ENCODE measurements around the gene NRTN.
"Not testable (repeated sequence)": the region's sequence is repeated elsewhere in the genome, so short reads cannot be mapped to it uniquely, and the experiment has no call there.

The NRTN gene

DNA sequence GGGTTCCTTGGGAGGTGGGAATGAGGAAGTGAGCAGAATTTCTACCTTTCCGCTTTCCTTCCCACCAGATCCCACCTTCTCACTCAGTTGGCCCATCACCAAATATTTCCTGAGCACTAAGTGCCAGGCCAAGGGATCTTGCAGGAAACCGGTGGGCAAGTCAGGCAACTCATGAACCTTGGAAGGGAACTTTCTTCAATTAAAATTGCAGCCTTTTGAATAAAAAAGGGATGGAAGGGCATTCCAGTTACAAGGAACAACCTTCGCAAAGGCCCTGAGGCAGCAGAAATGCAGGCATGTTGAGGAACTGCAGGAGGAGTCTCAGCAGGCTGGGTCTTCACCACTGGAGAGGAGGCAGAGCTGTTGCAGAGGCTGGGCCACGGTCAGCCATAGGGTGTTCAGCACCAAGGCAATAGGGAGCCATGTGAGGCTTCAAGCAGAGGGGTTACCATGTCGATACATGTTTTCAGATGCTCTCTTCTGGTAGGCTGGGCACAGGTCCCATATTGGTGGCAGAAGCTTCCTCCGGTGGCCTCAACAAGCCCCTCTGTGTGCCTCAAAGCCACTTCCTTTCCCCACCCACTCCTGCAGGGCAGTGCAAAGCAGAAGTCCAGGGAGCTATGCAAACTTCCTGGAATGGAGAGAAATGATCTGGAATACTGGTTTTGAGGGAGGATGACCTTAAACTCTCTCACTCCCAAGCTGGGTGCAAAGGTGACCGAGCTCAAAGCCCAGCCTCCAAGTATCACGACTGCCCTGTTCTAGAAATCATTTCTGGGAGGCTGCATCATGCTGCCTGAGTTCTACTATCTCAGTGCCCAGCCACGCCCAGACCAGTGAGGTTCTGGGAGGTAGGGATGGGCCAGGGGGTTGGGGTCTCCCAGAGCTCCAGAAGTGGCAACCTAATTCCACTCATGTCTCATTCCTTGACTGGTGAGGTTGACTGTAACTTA lies 34.5 kb downstream of the NRTN start, which contains the start of gene FUT6:
Gene FUT6 (minus strand): TSS at position 638 of the 953 bp plus-strand sequence. CDS start 7,135 bp downstream, outside the sequence.
- DNase-seq, result no peak

DNA sequence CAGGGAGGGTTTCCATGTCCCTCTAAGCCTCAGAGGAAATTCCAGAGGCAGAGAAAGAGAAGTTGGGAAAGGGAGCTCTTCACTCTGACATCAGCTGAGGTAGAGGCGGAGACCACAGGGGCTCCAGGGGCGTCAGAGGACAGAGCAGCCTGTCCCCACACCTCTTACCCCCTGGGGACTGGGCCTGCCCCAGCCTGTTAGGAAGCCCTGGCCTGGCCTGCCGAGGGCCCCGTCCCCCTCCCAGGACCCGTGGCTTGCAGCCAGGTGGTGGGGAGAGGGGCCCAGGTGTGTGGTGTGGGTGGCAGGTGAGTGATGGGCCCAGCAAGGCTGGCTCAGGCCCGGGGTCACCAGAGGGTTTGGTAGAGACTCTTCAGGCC lies 36.9 kb downstream of the NRTN start:
- not testable (repeated sequence) for DNase-seq

GRCh38 chr19:5843295-5843927 lies 38.5 kb downstream of the NRTN start:
- no peak for DNase-seq

- DNase-seq, result no peak
These were observed 39.9 kb downstream of the NRTN start for GRCh38 chr19:5844456-5845433.

GRCh38 chr19:5847846-5848245 lies 43.0 kb downstream of the NRTN start:
- not testable (repeated sequence) for DNase-seq

- not testable (repeated sequence) for DNase-seq
These were observed 43.8 kb downstream of the NRTN start for GRCh38 chr19:5848621-5849020.

DNA sequence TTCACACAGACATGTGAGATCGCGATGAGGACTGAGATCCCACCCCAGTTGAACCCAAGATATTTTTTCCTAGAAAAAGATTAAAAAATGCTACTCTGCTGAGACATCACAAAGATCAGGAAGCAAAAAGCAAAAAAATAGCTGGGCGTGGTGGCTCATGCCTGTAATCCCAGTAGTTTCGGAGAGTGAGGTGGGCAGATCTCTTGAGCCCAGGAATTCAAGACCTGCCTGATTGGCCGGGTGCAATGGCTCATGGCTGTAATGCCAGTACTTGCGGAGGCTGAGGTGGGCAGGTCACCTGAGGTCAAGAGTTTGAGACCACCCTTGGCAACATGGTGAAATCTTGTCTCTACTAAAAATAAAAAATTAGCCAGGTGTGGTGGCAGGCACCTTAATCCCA lies 45.3 kb downstream of the NRTN start:
- no peak for DNase-seq

- DNase-seq, result no peak
These were observed 46.0 kb downstream of the NRTN start for GRCh38 chr19:5850743-5851293.

- no peak for DNase-seq
These were observed 46.4 kb downstream of the NRTN start, which contains the start of gene FUT3 for GRCh38 chr19:5851302-5851701. FUT3 (minus strand) TSS chr19:5851449.

DNA sequence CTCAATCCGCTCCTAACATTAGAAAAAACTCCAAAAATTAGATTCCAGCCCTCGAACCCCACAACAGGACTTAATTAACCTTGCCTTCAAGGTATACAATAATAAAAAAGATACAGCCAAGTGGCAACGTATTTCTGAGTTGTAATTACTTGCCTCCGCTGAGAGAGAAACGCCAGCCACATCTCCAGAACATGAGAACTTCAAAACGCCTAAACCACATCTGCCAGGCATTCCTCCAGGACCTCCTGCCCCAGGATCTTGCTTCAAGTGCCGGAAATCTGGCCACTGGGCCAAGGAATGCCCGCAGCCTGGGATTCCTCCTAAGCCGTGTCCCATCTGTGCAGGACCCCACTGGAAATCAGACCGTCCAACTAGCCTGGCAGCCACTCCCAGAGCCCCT lies 49.3 kb downstream of the NRTN start:
- not testable (repeated sequence) for DNase-seq

- not testable (repeated sequence) for DNase-seq
These were observed 50.3 kb downstream of the NRTN start for GRCh38 chr19:5855151-5855550.

GRCh38 chr19:5857203-5858081 lies 52.6 kb downstream of the NRTN start:
- no peak for DNase-seq

DNA sequence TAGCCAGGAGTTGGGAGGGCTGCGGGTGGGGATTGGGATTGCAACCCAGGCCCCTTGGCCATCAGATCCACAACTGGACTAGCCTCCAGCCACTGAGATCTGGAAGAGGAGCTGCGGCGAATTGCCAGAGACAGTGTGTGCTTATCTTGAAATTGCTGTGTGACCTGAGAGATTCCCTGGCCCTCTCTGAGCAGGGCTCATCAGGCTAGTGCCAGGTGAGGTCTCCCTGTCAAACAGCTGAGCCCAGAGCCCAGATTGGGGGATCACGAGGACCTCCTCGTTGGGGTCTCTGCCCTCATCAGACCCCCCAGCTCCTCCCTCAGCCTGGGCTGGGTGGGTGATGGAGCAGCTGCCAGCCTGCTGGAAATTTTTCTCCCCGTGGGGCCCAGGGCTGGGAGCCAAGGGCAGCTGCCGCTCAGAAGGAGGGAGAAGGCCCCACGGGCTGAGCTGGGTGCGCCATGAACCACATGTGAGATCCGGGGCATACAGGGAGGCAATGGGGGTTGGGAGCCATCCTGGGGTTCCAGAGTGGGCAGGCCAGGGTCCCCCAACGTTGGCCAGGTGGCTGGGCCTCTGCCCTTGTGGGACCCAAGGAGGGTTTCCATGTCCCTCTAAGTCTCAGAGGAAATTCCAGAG lies 58.3 kb downstream of the NRTN start:
- no peak for DNase-seq

GRCh38 chr19:5864013-5864720 lies 59.3 kb downstream of the NRTN start:
- DNase-seq, result no peak

DNA sequence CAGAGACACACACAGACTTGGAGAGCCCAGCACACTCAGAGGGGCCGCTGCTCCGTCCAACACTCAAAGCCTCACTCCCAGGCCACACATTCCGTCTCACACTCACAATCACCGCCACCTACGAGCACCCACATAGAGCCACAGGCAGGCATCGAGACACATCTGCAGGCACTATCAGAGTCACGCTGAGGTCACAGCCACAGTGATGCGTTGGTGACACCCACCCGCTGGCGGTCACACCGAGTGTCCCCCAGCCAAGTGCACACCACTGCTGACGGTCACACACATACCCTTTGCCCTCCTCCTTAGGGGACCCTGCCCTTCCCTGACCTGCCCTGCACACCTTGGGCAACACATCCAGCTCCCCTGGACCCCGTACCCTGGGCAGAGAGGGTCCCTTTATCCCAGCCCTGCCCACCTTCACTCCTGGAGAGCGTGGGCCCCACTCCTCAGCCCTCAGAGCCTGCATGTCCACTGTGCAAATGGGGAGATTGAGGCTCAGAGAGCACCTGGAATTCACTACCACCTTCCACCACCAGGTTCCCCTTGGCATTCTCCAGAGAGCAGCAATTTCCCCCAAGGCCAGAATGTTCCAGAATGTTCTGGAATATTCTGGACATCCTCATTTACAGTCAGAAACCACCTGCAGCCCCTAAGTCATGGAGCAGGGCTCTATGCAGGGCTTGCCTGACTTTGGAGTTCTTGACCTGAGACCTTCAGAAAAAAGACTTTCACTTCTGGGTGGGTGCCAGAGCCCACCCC lies 60.0 kb downstream of the NRTN start:
- DNase-seq, result no peak

DNA sequence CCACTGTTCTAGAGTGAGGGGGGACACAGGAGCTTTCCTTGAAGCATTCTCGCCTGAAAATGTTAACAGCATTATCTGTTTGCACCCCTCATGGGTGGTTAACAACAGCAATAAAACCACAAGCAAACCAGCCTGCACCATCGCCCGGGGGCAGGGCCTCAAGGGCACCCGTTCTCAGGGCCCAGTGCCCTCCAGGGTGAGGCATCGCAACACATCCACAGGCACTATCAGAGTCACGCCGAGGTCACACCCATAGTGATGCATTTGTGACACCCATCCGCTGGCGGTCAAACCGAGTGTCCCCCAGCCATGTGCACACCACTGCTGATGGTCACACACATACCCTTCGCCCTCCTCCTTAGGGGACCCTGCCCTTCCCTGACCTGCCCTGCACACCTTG lies 60.9 kb downstream of the NRTN start:
- no peak for DNase-seq

DNA sequence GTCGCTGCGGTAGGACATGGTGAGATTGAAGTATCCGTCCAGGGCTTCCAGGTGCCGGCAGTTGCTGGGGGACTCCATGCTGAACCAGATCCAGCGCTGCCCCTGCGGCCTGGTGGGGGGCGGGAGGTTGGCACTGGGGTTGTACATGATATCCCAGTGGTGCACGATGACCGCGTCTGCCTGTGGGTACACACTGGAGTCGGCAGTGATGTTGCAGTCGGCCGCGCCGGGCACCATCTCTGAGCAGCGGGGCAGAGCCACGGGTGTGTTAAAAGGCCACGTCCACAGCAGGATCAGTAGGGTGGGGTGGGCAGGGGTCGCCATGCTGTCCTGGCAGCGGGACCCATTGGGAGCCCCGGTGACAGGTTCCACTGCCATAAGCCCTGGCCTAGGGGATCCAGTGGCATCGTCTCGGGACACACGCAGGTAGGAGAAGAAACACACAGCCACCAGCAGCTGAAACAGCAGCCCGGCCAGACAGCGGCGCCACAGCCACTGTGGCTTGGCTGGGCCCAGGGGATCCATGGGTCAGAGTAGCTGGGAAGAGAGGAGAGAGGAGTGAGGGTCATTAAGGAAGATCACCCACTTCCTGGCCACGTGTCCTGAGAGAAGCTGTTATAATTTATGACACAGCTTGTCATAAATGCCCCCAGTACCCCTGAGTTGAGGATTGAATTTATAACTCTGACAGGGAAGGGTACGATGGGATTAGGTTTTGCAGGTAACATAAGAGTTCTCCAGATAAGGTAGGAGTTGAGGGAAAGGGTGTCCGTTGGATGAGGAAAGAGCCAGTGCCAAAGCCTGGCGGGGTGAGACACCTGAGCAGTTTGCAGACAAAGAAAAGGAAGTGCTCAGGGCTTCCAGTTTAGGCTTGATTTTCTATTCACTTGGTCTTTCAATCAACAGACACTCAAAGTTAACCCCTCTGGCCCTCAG lies 62.6 kb downstream of the NRTN start:
- DNase-seq, result no peak

- no peak for DNase-seq
These were observed 66.1 kb downstream of the NRTN start for GRCh38 chr19:5870986-5871394.

All from effector CD4-positive, alpha-beta T cell (primary cell).